GM08714 (cell line): ENCODE results near the gene KDM5C.

Experiments used
- H3K4me3 ChIP-seq: fragments of 200-500 bp; sonication (Bioruptor generic); 2 replicates; pipeline ENCODE4 v1.5.1; 2014; ENCODE audit warnings: mild to moderate bottlenecking, low read length, inconsistent platforms
- ZNF274 ChIP-seq: IDR thresholded peaks from 2 replicates; pipeline ENCODE4 v1.6.1; 2012; ENCODE audit warnings: mild to moderate bottlenecking, low read depth, low read length

KDM5C gene

DNA sequence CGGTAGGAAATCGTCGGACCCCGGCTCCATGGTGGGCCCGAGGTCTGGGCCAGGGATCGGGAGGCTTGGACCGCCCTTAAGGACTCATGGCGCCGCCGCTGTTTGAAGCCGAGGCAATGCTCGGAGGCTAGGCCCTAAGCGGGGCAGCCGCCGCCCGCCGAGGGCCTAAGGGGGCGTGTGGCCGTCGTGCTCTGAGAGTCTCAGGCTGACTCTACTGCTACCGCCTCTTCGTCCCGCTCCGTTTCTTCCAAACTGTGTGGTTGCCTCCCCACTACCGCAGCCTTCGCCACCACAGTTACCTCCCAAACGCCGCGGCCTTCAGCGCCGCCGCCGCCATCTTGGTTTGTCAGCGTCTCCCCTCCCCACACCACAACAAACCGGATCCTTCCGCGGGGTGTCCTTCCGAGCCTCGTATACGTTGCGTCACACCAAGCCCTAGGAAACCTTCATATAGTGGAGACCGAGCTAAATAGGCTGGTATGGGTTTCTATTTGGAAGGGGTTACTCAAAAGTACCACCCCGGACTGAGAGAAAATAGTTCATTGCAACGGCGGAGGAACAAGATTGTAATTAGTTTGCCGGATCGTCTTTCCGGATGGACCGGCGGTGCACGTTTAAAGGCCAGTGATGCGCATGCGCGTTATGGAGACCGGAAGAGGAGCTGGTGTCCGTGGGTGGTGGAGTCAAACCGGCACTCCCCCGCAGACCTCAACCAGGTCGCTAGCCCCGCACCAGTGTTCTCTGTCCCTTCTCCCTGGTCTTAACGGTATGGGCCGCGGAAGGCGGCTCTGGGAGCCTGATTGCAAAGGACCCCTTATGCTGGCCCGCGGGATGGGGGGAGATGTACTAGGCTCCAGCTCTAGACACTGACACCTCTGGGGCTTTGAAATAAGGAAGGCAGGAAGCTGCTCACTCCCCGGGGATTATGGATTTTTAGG is at the start of gene KDM5C:
Gene KDM5C, minus strand, starts transcription at position 348 of the 938 bp plus-strand sequence. Its CDS starts 318 bp downstream, at position 30.
- H3K4me3 ChIP-seq, result peak within 1 kb of the TSS; percentile 94
- no peak for TF ChIP-seq ZNF274

DNA sequence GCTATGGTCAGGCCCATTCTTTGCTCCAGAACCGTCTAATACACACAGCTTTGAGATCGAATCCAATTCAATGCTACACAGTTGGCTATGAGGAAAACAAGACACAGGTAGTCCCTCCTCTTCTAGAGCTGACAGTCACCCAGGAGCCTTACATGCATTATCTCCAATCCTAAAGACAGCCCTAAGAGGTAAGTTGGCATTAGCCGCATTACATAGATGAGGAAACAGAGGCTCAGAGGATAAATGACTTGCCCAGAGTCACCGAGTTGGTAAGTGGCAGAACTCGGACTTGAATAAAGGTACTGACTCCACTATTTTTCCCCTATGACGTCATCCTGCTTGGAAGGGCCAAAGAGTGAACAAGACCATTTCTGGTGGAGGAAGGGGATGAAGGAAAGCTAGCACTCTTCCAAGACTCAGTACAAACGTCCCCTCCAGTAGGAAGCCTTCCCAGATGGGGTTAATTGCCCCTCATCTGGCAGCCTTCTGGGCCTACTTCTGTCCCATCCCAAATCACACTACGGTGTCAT is 47.9 kb upstream of the KDM5C start:
- no peak for TF ChIP-seq ZNF274
- H3K4me3 ChIP-seq, result no peak overlapping the region

DNA sequence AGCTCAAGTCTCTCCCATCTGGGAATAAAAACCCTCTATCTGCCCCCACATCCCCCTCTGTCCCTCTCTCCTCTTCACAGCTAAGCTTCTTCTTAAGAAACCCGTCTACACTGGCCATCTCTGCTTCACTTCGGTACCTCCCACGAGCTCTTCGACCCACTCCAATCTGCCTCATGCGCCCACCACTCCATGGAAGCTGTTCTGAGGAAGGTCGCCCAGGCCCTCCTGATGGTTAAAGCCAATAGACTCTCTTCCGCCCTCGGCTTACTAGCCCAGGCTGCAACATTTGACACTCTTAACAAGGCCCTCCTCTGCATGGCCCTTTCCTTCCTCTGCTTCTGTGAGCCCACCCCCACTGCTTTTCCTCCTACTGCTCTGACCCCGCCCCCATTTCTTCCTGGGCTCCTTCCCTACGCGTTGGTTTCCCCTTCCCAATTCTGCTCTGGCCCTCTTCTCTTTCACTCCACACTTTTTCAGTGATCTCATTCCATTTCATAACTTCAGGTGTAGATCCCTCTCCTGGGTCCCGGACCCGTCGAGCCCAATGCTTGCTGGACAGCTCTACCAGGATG is 44.6 kb upstream of the KDM5C start:
- H3K4me3 ChIP-seq, result no peak overlapping the region
- no peak for TF ChIP-seq ZNF274

DNA sequence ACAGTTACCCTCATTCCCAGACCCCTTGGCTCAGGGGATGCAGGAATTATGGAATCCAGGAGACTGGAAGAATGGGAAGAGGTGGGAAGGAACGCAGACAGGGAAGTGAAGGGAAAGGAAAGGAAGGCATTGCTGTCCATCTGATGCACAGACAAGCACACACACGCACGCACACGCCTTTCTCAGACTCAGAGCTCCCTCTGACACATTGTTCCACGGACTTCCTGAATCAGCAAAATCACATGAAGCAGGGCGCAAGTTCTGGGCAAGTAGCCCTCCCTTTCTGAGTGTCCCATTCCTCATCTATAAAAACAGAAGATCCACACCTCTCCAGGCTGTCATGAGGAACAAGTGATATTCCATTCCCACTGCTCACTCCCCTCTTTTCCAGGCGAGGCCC is 43.2 kb upstream of the KDM5C start:
- no peak for TF ChIP-seq ZNF274

DNA sequence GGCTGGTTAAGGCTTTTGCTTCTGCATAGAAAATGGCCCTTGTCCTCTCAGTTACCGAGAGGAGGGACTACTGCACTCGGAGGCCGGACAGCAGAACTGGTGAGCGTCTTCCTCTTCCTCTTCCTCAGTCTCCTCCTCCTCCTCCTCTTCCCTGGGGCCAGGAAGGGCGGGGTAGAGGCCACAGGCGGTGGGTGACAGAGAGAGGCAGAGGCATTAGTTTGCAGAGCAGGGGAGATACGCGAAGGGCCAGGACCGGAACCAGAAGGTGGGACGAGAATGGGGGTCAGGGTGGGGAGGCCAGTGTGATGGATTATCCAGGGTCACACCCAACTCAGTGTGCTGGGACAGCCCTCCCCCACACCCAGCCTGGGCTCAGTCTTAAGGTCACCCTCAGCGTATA is 41.9 kb upstream of the KDM5C start:
- TF ChIP-seq ZNF274, result no peak

More for the DNA sequence above, 43.2 kb upstream of the KDM5C start:
- H3K4me3 ChIP-seq, result no peak overlapping the region

DNA sequence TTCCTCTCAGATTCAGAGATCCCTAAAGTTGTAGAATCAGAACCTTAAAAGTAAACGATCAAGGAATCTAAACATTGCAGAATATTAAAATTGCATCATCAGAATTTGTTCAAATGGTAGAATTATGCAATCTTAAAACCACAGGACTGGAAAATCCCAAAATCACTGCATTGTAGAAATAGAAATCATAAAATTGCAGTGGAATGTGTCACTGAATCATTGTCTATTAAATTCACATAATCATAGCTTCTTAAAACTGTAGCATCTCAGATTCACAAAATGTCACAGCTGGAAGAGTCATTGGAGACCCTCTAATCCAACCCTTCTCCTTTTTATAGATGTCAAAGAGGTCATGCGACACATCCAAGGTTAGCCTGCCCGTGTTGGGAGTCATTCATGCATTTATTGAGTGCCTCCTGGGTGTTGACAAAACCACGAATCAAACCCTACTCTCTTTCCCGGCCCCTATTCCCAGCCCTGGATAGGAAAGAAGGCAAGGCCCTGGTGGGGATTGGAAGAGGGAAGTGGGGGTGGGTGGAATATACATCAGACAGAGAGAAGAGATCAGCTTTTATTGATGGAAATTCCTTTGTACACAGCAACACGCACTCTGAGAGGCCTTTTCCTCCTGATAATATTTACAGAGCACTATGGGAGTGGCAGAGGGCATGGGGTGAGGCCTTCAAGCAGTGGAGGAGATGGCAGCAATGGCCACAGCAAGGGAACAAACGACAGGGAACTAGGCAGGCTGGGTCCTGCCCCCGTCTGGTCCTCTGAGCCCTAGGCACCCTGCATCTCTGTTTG is 41.0 kb upstream of the KDM5C start:
- TF ChIP-seq ZNF274, result no peak
- no peak overlapping the region for H3K4me3 ChIP-seq

More for the DNA sequence above, 41.9 kb upstream of the KDM5C start:
- no peak overlapping the region for H3K4me3 ChIP-seq

DNA sequence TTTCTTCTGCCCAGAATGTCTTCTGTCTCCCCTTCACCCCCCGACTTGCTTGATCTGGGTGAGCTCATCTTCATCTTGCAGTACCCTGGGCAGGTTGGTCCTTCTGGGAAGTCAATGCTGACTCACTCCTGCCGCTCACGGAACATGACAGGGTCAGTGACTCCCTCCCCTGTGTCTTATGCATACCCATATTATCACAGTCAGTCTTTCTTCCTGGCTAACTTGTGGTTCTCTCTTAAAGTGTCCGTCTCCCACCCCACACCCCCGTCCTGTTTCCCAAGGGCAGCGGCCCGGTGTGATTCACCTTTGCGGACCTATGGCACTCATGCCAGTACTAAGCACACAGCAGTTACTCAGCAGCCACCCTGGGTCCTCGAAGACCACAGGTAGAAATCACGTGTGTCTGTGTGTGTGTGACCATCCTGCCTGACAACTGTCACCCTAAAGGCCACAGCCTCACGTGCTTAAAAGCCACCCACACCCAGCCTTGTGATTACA is 38.6 kb upstream of the KDM5C start:
- no peak overlapping the region for H3K4me3 ChIP-seq
- no peak for TF ChIP-seq ZNF274

DNA sequence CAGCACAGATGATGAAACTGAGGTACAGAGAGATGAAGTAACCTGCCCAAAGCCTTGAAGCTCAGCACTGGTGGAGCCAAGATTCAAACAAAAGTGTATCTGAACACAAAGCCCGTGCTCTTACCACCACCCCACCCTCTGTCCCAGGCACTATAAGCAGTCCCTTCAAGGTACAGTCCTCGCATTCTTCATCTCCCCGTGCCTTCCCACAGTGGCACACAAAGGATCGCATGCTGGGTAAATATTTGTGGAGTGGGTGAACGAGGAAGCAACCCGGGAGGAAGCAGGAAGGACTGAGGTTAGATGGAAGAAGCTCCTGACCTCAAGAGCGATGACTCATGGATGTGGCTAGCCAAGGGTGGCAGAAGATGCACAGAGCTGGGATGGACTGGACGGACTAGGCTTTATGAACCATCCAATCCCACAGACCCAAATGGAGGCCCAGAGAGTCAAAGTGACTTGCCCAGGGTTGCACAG is 37.9 kb upstream of the KDM5C start:
- TF ChIP-seq ZNF274, result no peak
- no peak overlapping the region for H3K4me3 ChIP-seq

DNA sequence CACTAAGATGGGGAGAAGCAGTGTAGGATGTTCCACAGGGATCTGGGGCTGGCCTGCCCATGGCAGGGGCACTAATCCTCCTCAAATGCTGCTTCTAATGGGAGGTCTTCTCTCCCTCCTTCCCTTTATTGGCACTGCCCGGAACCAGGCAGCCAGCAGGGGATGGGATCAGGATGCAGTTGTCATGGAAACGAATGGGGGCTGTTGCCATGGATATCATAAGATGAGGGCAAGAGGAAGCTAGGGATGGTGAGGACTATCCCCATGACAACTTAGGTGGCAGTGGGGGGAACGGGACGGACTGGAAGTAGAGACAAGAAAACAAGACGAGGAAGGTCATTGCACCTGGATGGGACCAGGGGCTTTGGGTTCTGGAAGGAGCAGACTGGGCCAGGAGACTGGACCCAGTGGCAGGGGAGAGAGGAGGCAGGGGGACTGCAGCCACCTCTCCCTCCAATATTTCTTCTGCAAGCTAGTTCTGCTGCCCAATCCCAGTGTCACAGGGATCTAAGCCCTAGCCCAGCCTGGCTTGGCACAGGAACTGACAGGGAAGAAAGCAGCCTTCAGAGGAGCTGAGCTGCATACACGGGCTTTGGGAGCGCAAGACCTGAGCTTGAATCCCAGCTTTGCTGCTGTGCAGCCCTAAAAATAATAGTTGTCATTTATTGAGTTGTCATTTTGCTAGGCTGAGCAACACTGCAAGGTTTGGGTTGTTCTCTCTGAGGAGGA is 37.3 kb upstream of the KDM5C start:
- no peak for TF ChIP-seq ZNF274
- H3K4me3 ChIP-seq, result no peak overlapping the region

DNA sequence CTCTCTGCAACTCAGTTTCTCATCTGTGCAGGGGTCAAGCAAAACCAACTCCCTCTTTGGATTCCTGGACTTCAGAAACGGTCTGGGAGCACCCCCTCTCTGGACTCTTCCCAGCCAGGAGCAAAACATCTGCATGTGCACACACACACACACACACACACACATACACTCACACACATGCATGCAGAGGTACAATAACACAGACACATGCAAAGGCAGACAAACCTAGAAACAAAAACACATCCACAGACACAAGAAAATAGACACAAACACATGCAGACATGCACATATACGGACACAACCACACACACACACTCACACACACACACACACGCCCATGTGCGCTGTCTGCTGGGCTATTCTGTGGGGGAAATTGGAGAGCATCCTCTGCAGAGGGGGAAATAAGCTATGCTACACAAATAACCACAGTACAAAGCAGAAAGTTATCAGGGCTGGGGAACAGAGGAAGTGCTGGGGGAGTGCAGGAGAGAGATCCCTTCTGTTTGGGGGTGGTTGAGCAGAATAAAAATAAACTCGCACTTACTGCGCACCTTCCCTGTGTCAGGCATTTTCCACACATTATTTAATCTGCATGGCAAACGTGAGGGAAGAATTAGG is 36.5 kb upstream of the KDM5C start:
- H3K4me3 ChIP-seq, result no peak overlapping the region
- no peak for TF ChIP-seq ZNF274

DNA sequence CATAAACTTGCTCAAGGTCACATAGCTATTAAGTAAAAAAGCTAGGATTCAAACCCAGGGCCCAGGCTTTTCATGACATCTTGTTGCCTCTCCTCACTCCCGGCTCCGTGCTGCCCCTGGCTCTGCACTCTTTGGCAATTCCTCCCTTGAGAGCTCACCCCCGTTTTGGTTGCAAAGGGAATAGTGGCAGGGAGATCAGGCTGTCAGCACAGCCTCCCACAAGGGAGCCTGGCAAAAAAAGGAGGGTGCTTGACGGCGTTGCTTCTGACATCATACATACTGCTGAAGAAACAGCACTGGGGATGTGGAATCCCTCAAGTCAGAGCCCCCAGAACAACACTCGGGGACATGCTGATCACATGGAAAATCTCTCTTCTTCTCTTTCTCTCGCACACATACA is 35.8 kb upstream of the KDM5C start:
- no peak for TF ChIP-seq ZNF274
- no peak overlapping the region for H3K4me3 ChIP-seq

DNA sequence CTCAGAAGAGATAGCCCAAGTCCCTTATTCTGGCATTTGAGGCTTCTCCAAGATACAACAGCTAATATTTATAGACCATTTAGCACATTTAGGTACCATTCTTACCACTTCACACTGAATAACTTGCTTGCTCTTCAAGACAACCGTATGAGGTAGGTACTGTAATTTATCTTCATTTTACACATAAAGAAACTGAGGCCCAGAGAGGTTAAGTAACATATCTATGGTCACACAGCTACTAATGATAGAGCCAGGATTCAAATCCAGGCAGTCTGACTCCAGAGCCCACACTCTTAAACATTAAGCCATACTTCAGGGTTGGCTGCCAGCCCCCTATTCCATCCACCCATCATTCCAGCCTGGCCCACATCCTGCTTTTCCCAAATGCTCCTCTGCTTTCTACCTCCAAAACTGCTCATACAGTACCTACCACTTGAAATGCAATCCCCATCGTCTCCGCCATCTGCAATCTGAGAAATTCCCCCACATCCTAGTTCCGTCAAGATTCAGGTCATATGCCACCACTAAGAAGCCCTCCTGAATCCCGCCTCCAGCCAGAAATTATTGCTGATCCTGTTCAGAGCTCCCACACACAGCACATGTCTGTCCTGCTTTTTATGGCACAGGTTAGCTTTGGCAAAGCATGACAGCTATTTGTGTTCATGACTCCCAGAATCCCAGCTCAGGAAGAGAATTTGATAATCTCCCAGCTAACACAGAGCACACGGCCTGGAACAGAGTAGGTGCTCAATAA is 32.8 kb upstream of the KDM5C start:
- TF ChIP-seq ZNF274, result no peak
- H3K4me3 ChIP-seq, result no peak overlapping the region

DNA sequence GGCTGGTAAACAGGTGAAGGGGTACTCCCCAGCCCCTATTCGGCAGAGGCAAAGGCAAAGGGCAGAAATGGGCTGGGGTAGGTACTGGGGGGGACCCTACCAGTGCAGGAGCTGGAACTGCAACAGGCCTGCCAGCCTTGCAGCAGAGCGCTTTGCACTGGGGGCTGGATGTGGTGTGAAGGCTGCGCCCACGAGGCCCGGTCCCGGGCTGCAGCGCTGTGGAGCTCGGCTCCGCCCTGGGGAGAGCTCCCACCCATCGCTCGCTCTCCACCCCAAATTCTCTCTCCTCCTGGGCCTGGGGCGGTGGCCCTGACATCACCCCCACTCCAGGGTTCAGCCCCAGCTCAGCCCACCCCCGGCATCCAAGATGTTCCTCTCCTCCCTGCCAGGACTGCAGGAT is 32.2 kb upstream of the KDM5C start:
- TF ChIP-seq ZNF274, result no peak
- no peak overlapping the region for H3K4me3 ChIP-seq
